ENCODE results near the gene ALG3. TPM values are rescaled to one million over a fixed set of nuclear protein-coding genes. Genes with fewer than 3 reads are reported as not detected.

Gene ALG3
- total RNA-seq, 3 donors from 2014 or later (not counting 1 experiment from before 2014, with no cell fraction given), result 18.4 to 21.8 (median 20.4) TPM

- Mint-ChIP-seq H3K36me3 (peaks cover 7% of the 10 kb centered on the region), H3K9me3 (no peaks in the 10 kb centered on the region), H3K27ac (no peak overlapping the region), H3K27me3 (ENCODE audit: low read depth in 2 of 2) (peaks cover 24 to 25% of the 10 kb centered on the region in 2 donors), H3K4me1 (peaks cover 8 to 10% of the 10 kb centered on the region in 2 donors), H3K4me3 (no peak overlapping the region)
- Histone ChIP-seq H3K4me3 (ENCODE audit: low read length) (no peak overlapping the region), H3K36me3 (ENCODE audit: control insufficient read depth, insufficient read depth, low read length) (no peaks in the 10 kb centered on the region), H3K9me3 (ENCODE audit: control insufficient read depth, insufficient read depth, low read length) (no peaks in the 10 kb centered on the region), H3K27ac (ENCODE audit: low read length) (no peak overlapping the region), H3K4me1 (ENCODE audit: control insufficient read depth, insufficient read depth, low read length) (peaks cover 13% of the 10 kb centered on the region), H3K27me3 (ENCODE audit: control insufficient read depth, insufficient read depth, low read length) (peaks cover 21% of the 10 kb centered on the region)
- DNase-seq, result no peak
- 42% methylated on average over 4 of the region's 4 CpGs for WGBS (ENCODE audit: insufficient coverage)
- no peak for ATAC-seq
- no peak for TF ChIP-seq CTCF (IDR thresholded peaks at IDR 0.05)
- intact Hi-C loops (cut with micrococcal nuclease), result no loop called here
These were observed 14.5 kb downstream of the ALG3 start for GRCh38 chr3:184234224-184234623.

GRCh38 chr3:184233127-184233843, 15.5 kb downstream of the ALG3 start:
- peaks cover 24 to 30% of the 10 kb centered on the region in 2 donors for H3K27me3 Mint-ChIP-seq (ENCODE audit: low read depth in 2 of 2)
- H3K9me3 ChIP-seq (ENCODE audit: control insufficient read depth, insufficient read depth, low read length), result no peaks in the 10 kb centered on the region
- no peak overlapping the region for H3K4me3 ChIP-seq (ENCODE audit: low read length)
- no peaks in the 10 kb centered on the region for H3K36me3 ChIP-seq (ENCODE audit: control insufficient read depth, insufficient read depth, low read length)
- H3K27ac Mint-ChIP-seq, result no peak overlapping the region
- H3K4me1 Mint-ChIP-seq, result peaks cover 10 to 13% of the 10 kb centered on the region in 2 donors
- no peak for TF ChIP-seq CTCF (IDR thresholded peaks at IDR 0.05)
- no peak overlapping the region for H3K4me3 Mint-ChIP-seq
- DNase-seq (no peak), ATAC-seq (no peak)
- no peak overlapping the region for H3K27ac ChIP-seq (ENCODE audit: low read length)
- 87% methylated on average over 23 of the region's 23 CpGs for WGBS (ENCODE audit: insufficient coverage)
- intact Hi-C loops (cut with micrococcal nuclease), result no loop called here
- no peaks in the 10 kb centered on the region for H3K9me3 Mint-ChIP-seq
- H3K4me1 ChIP-seq (ENCODE audit: control insufficient read depth, insufficient read depth, low read length), result peaks cover 19% of the 10 kb centered on the region
- peaks cover 24% of the 10 kb centered on the region for H3K27me3 ChIP-seq (ENCODE audit: control insufficient read depth, insufficient read depth, low read length)
- H3K36me3 Mint-ChIP-seq, result peaks cover 7% of the 10 kb centered on the region

- H3K27ac ChIP-seq (ENCODE audit: low read length), result no peak overlapping the region
- H3K27me3 ChIP-seq (ENCODE audit: control insufficient read depth, insufficient read depth, low read length), result peaks cover 24% of the 10 kb centered on the region
- peaks cover 10 to 13% of the 10 kb centered on the region in 2 donors for H3K4me1 Mint-ChIP-seq
- no peak for DNase-seq
- ATAC-seq, result no peak
- peaks cover 19% of the 10 kb centered on the region for H3K4me1 ChIP-seq (ENCODE audit: control insufficient read depth, insufficient read depth, low read length)
- no peaks in the 10 kb centered on the region for H3K9me3 ChIP-seq (ENCODE audit: control insufficient read depth, insufficient read depth, low read length)
- intact Hi-C loops (cut with micrococcal nuclease), result no loop called here
- peak overlapping the region; percentile 87 for H3K4me3 Mint-ChIP-seq
- no peaks in the 10 kb centered on the region for H3K9me3 Mint-ChIP-seq
- TF ChIP-seq CTCF (IDR thresholded peaks at IDR 0.05), result no peak
- H3K4me3 ChIP-seq (ENCODE audit: low read length), result no peak overlapping the region
- H3K27me3 Mint-ChIP-seq (ENCODE audit: low read depth in 2 of 2), result peaks cover 24 to 39% of the 10 kb centered on the region in 2 donors
- no peak overlapping the region for H3K27ac Mint-ChIP-seq
- H3K36me3 ChIP-seq (ENCODE audit: control insufficient read depth, insufficient read depth, low read length), result no peaks in the 10 kb centered on the region
- 64% methylated on average over 3 of the region's 3 CpGs for WGBS (ENCODE audit: insufficient coverage)
- peaks cover 7% of the 10 kb centered on the region for H3K36me3 Mint-ChIP-seq
These were observed 17.1 kb downstream of the ALG3 start for GRCh38 chr3:184231671-184232070.
